ENCODE data around the gene DUXB.

DUXB gene

GRCh38 chr16:75658175-75658574 is 43.1 kb downstream of the DUXB start:
- no peak for DNase-seq

GRCh38 chr16:75653922-75654321 is 47.3 kb downstream of the DUXB start:
- no peak for DNase-seq

DNA sequence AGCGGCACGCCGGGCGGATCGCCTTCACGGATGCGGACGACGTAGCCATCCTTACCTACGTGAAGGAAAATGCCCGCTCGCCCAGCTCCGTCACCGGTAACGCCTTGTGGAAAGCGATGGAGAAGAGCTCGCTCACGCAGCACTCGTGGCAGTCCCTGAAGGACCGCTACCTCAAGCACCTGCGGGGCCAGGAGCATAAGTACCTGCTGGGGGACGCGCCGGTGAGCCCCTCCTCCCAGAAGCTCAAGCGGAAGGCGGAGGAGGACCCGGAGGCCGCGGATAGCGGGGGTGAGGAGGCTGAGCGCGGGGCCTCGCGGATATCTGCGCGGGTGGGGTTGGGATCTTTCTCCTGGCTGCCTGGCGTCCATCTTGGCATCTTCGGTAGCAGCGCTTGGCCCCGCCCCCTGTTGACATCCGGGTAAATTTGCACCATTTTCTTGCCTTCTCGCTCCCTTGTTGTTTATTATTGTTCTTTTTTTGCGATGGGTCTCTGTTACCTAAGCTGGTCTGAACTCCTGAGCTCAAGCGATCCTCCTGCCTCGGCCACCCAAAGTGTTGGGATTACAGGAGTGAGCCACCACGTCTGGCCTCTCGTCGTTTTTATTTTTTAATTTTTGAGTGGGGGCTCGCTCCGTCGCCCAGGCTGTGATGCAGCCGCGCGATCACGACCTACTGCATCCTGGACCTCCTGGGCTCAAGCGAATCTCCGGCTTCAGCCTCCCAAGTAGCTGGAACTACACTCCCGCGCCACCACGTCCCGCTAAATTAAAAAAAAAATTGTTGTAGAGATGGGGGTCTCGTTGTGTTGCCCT is 52.8 kb downstream of the DUXB start:
- DNase-seq: peak; percentile 83

- peak; percentile 91 for DNase-seq
Measured at GRCh38 chr16:75647492-75648264, 53.6 kb downstream of the DUXB start, which contains the start of the genes KARS1 and TERF2IP. Gene KARS1, minus strand, starts transcription at chr16:75647665. Its CDS starts 26 bp downstream, at chr16:75647639. Gene TERF2IP, plus strand, starts transcription at chr16:75647773. Its CDS starts 110 bp downstream, at chr16:75647883.

- DNase-seq: no peak
Measured at GRCh38 chr16:75647112-75647491, 54.2 kb downstream of the DUXB start.

DNA sequence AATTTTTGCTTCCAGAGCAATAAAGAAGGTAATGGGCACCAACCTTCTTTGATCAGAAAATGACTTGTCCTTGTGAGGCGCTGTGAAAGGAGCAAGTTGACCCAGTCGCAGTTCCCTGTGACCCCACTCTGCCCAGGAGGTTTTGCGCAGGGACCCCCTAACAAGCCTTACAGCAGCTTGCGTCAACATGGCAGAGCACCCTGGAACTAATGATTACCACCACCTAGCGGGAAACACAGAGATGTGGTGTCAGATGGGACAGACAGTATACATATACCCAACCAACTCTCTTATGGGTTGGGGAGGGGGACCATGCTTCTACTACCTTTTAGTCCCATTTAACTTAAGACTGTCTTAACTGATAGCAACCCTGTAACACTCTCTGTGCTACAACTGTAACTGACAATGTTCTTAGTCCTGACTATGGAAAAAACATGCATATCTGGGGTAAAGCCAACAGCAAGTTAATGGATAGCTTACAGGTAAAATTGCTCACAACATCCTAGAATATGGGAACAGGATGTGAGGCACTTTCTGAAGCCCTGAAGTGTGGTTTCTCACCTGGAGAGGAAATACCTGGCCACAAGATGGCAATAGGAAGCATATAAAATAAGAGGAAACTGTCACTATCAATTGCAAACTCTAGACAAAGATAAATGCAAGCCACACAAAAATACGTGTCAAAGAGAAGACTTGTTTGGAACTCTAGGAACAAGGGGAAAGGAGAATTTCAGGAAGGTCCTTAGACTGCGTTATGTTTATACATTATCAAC is 56.8 kb downstream of the DUXB start:
- DNase-seq: no peak

Measured in effector CD4-positive, alpha-beta T cell (primary cell).